Right atrium auricular region (tissue), 2 donors: ENCODE data around the gene SCIMP. TPM values are rescaled to one million over a fixed set of nuclear protein-coding genes. Genes with fewer than 3 reads are reported as not detected.
"Not testable (repeated sequence)": the region's sequence is repeated elsewhere in the genome, so short reads cannot be mapped to it uniquely, and the experiment has no call there.

Experiments used
- DNase-seq: peaks from one replicate; pipeline ENCODE4 v3.0.0-alpha.2; 2019; ENCODE audit warnings: low spot score
- H3K27ac ChIP-seq, 2 donors: fragments of 200-600 bp; sonication (generic); 1 replicate in 1 of 2; 2 replicates in 1 of 2; pipeline ENCODE4 v1.5.1; 2016 to 2019
- H3K27me3 ChIP-seq, 2 donors: fragments of 200-600 bp; sonication (generic); one replicate each; pipeline versions ENCODE4 v1.5.1 to v1.6.0; 2017 to 2019
- H3K36me3 ChIP-seq: fragments of 200-600 bp; sonication (generic); one replicate; pipeline ENCODE4 v1.5.1; 2016
- H3K4me1 ChIP-seq, 2 donors: fragments of 200-600 bp; sonication (generic); one replicate each; pipeline versions ENCODE4 v1.5.1 to v1.6.0; 2017 to 2019
- H3K4me3 ChIP-seq, 2 donors: fragments of 200-600 bp; sonication (generic); 1 replicate in 1 of 2; 2 replicates in 1 of 2; pipeline ENCODE4 v1.5.1; 2017 to 2019; ENCODE audit warnings: mild to moderate bottlenecking in 1 of 2, moderate library complexity in 1 of 2
- H3K9me3 ChIP-seq, 2 donors: fragments of 200-600 bp; sonication (generic); one replicate each; pipeline ENCODE4 v1.5.1; 2019
- total RNA-seq, 2 donors: library from RNA; depleted of rRNA; stranded (reverse); fragments of >200 nt; gene quantifications; one replicate each; pipeline ENCODE4 v1.1.0, GENCODE V29; 2016
- TF ChIP-seq, protein P1 (sequence below), 2 donors: fragments of 200-600 bp; sonication (generic); IDR thresholded peaks; one replicate each; pipeline ENCODE4 v1.5.1; 2019; ENCODE audit warnings: antibody characterized with exemption in 2 of 2

SCIMP gene
- total RNA-seq, 2 donors from 2014 or later, result 1.1 to 2.8 TPM

- no peaks in the 10 kb centered on the region for H3K36me3 ChIP-seq
- H3K4me3 ChIP-seq, result no peak overlapping the region
- H3K4me1 ChIP-seq, result no peaks in the 10 kb centered on the region
- TF ChIP-seq, protein P1, sequence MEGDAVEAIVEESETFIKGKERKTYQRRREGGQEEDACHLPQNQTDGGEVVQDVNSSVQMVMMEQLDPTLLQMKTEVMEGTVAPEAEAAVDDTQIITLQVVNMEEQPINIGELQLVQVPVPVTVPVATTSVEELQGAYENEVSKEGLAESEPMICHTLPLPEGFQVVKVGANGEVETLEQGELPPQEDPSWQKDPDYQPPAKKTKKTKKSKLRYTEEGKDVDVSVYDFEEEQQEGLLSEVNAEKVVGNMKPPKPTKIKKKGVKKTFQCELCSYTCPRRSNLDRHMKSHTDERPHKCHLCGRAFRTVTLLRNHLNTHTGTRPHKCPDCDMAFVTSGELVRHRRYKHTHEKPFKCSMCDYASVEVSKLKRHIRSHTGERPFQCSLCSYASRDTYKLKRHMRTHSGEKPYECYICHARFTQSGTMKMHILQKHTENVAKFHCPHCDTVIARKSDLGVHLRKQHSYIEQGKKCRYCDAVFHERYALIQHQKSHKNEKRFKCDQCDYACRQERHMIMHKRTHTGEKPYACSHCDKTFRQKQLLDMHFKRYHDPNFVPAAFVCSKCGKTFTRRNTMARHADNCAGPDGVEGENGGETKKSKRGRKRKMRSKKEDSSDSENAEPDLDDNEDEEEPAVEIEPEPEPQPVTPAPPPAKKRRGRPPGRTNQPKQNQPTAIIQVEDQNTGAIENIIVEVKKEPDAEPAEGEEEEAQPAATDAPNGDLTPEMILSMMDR (IDR thresholded peaks at IDR 0.05), result no peak
- H3K27me3 ChIP-seq, result no peaks in the 10 kb centered on the region
- DNase-seq, result no peak
- no peak overlapping the region for H3K27ac ChIP-seq
- no peaks in the 10 kb centered on the region for H3K9me3 ChIP-seq
Measured at GRCh38 chr17:5226940-5227878, 7.5 kb downstream of the SCIMP start.

DNA sequence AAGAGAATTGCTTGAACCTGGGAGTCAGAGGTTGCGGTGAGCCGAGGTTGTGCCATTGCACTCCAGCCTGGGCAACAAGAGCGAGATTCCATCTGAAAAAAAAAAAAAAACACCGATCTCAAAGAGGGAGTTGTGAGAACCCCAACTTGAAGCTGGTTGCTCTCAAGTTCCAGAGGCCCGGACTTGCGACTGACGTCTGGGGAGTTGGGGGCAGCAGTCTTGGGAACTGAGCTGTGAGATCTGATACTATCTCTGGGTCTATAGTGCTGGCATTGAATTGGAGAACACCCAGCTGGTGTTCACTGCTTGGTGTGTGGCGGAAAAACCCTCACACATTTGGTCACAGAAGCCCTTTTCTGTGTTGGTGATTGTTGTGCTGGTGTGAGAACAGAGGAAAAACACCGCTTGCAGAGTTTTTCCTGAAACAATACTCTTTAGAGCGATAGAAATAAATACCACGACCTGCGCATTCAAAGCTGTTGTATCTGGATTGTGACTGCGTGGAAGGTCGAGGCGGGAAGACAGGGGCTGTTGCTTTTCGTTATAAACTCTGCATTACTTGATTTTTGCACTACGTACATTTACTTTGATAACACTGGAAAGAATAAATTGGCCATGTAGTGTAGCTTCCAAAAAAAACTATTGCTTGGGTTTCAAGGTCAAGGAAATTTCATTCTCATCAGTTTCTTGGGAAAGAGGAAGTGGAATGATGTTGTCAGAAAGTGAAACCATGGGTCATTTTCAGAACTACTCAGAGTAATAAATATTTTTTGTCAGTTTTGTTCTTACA, 8.8 kb downstream of the SCIMP start:
- Histone ChIP-seq H3K36me3 (no peaks in the 10 kb centered on the region), H3K9me3 (no peaks in the 10 kb centered on the region), H3K27ac (no peak overlapping the region), H3K4me1 (no peaks in the 10 kb centered on the region), H3K4me3 (no peak overlapping the region), H3K27me3 (no peaks in the 10 kb centered on the region)
- TF ChIP-seq, protein P1 (IDR thresholded peaks at IDR 0.05), result no peak
- DNase-seq, result no peak

DNA sequence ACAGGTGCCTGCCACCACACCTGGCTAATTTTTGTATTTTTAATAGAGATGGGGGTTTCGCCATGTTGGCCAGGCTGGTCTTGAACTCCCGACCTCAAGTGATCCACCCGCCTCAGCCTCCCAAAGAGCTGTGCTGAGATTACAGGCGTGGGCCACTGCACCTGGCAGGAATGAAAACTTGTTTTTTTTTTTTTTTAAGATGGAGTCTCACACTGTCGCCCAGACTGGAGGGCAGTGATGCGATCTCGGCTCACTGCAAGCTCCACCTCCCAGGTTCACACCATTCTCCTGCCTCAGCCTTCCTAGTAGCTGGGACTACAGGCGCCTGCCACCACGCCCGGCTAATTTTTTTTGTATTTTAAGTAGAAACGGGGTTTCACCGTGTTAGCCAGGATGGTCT, 12.7 kb downstream of the SCIMP start:
- H3K27me3 ChIP-seq, DNase-seq, H3K4me3 ChIP-seq, H3K27ac ChIP-seq, H3K36me3 ChIP-seq, H3K4me1 ChIP-seq, H3K9me3 ChIP-seq: not testable (repeated sequence)

- DNase-seq, result no peak
- Histone ChIP-seq H3K4me3 (no peak overlapping the region), H3K27ac (no peak overlapping the region), H3K9me3 (no peaks in the 10 kb centered on the region), H3K36me3 (peaks cover 18% of the 10 kb centered on the region), H3K27me3 (no peaks in the 10 kb centered on the region), H3K4me1 (no peaks in the 10 kb centered on the region)
- TF ChIP-seq, protein P1 (IDR thresholded peaks at IDR 0.05), result no peak
Measured at GRCh38 chr17:5220074-5220473, 14.6 kb downstream of the SCIMP start.

DNA sequence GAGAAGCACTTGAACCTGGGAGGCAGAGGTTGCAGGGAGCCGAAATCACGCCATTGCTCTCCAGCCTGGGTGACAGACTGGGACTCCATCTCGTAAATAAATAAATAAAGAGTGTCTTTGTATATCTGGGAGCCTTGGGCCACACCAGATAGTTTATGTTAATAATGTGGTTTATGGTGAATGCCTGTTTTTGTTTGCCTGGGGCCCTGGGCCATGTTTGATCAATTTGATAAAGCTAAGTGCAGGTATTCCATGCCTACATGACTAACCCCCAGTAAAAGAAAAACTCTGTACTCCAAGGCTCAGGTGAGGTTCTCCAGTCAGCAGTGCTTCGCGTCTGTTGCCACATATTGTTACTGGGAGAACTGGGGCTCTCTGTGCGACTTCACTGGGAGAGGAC, 15.1 kb downstream of the SCIMP start:
- H3K27ac ChIP-seq, result no peak overlapping the region
- no peaks in the 10 kb centered on the region for H3K27me3 ChIP-seq
- TF ChIP-seq, protein P1 (IDR thresholded peaks at IDR 0.05), result no peak
- H3K4me1 ChIP-seq, result no peaks in the 10 kb centered on the region
- no peak for DNase-seq
- no peak overlapping the region for H3K4me3 ChIP-seq
- no peaks in the 10 kb centered on the region for H3K9me3 ChIP-seq
- H3K36me3 ChIP-seq, result peaks cover 20% of the 10 kb centered on the region

GRCh38 chr17:5217562-5217961, 17.1 kb downstream of the SCIMP start:
- H3K4me3 ChIP-seq, H3K27me3 ChIP-seq, H3K9me3 ChIP-seq, H3K27ac ChIP-seq, H3K4me1 ChIP-seq, DNase-seq: not testable (repeated sequence)
- peaks cover 20% of the 10 kb centered on the region for H3K36me3 ChIP-seq
